HG02642 (cell line): Measurements from ENCODE around the gene UBE4A.

Experiments
- ATAC-seq: cut with Tn5 transposase; IDR thresholded peaks from one replicate; pipeline ENCODE4 v1.9.1; 2021; ENCODE audit warnings: mild to moderate bottlenecking; ENCODE audit not compliant: unreplicated experiment, poor library complexity

Gene UBE4A

GRCh38 chr11:118435893-118436624, 76.7 kb downstream of the UBE4A start, which contains the start of gene KMT2A:
Gene KMT2A, plus strand, starts transcription at chr11:118436492. Its CDS starts 21 bp downstream, at chr11:118436513.
- ATAC-seq: peak; percentile 65

- peak; percentile 30 for ATAC-seq
Observed at GRCh38 chr11:118436639-118437207, 77.3 kb downstream of the UBE4A start.

GRCh38 chr11:118437208-118438125, 78.1 kb downstream of the UBE4A start:
- no peak for ATAC-seq

DNA sequence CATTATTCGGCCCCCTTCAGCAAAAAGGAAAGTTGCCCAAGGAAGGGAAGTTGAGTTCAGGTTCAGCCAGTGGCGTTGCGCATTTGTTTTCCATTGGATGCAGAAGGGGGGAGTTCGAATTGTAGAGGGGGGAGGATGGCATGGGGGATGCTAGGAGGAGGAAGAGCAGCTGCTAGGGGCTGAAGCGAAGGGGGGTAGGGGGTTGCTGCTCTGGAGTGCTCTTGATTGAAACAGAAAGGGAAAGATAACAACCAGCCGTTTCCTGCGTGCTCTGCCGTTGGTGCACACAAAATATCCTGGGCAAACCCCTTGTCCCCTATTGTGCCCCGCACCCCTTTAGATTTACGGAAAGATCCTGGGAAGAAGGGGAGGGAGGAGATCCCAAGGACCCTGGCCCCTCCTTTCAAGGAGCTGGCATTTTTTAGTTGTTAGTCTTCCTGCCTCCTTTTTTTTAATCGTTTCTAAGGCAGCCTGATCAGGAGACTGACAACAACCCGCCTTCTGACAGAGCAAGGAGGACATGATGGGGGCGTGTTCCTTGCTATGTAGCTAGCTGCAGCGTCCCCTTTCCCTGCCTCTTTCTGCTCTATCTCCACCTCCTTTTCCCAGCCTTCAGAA, 79.0 kb downstream of the UBE4A start:
- no peak for ATAC-seq

GRCh38 chr11:118439646-118440045, 80.2 kb downstream of the UBE4A start:
- no peak for ATAC-seq

DNA sequence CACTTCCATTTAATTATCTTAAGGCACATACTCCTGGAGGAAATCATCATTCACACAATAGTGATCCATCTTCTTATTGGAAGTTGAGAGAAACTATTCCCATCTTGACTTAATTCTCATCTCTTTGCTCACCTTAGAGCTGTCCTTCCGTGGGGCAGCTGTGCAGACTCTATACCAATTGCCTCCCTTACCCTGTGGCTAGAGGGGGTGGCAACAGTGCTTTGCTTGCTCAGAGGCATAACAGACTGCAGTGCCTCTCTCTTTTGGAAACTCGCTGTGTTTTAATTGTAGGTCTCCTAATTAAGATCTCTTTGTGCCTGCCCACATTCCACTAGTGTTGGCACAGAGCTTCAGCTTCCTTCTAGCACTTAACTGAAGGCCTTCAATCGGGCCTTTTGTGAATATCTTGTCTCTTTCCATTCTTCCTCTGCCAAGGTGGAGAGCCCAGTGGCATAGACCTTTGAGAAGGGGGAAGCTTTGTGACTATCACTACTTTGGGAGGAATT, 82.4 kb downstream of the UBE4A start:
- no peak for ATAC-seq

- ATAC-seq: no peak
Observed at GRCh38 chr11:118442301-118442700, 82.9 kb downstream of the UBE4A start.

DNA sequence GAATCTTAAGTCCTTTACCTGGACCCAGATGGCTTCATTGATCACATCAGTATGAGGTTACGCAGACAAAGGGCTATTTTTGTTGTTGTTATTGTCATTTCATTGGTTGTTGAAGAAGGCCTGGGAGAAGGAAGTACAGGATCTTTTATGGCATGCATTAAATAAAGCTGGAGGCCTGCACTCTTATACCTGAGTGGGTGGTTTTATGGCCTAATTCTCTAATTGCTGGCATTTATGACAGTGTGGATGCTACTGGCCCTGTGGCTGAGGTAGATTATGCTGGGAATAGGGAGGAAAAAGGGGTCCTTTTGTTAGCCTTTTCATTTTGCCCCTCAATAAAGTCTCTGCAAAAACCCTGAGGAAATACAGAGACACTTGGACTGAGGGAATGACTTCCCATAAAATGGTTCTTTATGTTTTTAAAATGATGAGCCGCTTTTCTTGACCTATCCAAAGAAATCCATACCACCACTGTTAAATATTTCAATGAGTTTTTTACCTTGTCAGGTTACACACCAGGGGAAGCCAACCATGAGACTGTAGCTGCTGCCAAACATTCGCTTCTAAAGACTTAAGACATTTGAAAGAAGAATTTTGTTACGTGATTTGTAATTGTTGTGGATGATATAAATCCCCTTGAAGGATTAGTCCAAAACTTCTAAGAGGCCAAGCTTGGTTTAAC, 83.6 kb downstream of the UBE4A start:
- no peak for ATAC-seq

DNA sequence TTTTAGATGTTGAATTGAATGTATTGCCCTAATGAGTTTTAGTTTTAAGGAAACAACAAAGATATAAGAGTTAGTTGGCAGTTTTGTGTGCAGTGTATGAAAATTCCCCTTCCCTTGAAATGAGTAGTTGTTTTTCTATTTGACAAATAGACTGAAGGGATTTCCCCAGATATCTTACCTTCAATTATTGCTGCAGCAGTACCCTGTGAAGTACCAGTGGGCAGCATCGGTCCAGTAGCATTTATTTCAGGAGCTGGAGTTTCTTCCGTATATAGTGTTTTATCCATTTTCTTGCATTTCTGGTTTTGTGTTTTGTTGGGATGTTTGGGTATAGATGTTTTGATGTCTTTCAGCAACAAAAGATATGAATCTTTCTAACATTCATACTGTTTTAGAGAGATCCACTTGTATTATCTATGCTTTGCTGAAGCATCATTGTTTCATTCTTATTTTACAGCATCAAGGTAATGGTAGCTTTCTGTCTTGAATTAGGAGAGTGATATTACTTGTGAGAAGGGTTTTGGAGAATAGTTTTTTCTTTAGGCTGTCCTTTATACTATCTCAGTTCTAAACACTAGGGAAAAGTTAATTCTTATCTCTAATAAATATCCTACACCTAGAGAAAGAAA, 84.3 kb downstream of the UBE4A start:
- no peak for ATAC-seq

DNA sequence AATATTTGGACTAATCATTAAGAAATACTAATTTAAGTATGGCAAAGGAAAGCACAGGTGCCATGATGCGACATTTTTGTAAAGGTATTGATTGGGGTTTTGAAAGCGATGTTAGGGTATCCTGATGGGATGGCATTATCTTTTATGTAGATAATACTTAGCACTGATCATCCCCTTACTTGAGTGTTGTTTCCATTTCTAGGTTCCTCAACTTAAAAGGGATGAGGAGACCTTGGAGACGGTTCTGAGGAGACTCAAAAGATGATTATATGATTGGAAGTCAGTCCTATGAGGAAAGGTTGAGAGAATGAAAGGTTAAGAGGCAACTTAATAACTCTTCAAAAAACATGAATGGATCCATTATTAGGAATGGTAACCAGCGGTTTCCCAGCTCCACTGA, 88.0 kb downstream of the UBE4A start:
- ATAC-seq: no peak

DNA sequence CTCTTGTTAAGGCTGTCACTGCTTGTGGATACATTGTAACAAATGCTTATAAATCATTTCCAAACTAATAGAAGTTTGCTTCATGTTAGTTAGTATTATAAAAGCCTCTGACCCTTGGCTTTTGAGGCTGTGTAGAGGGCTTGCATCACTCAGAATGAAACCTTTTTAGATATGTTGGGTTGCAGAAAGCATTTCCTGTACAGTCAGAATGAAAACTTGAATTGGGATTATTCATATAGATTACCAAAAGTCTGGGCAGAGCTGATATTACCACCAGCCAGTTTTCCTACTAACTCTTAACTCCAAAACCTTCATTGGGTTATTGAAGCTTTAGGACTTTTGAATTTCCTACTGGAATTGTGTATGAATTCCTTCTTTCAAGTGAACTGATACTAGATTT, 88.9 kb downstream of the UBE4A start:
- peak; percentile 78 for ATAC-seq
